HG02588 (cell line): ENCODE data around the gene OR2T34.
A peak's percentile ranks its signal among the peaks of the same experiment; 100 is the strongest.
"Not testable (repeated sequence)": the region's sequence is repeated elsewhere in the genome, so short reads cannot be mapped to it uniquely, and the experiment has no call there.

ENCODE experiments used
- ATAC-seq: cut with Tn5 transposase; IDR thresholded peaks from one replicate; pipeline ENCODE4 v1.9.1; 2021; ENCODE audit warnings: mild to moderate bottlenecking, moderate library complexity; ENCODE audit not compliant: unreplicated experiment

OR2T34 gene, protein sequence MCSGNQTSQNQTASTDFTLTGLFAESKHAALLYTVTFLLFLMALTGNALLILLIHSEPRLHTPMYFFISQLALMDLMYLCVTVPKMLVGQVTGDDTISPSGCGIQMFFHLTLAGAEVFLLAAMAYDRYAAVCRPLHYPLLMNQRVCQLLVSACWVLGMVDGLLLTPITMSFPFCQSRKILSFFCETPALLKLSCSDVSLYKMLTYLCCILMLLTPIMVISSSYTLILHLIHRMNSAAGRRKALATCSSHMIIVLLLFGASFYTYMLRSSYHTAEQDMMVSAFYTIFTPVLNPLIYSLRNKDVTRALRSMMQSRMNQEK

DNA sequence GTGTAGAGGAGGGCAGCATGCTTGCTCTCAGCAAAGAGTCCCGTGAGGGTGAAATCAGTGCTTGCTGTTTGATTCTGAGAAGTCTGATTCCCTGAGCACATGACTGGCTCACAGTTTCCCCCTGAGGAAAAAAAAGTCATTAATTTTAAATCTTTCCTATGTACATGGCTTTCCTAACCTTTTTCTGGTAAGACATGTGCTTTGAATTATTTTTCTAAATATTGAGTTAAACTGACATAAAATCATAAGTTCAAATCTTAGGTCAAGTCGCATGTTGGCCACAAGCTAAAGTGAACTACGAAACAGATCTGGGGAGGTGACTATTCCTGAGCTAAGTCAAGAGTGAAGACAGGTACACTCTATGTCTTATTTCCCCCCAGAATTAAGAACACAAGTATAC lies at the start of gene OR2T34:
TSS of gene OR2T34 (minus strand) at position 101 of the 400 bp plus-strand sequence. CDS start at position 101, 0 bp downstream.
- not testable (repeated sequence) for ATAC-seq

- ATAC-seq: peak; percentile 91
Observed at GRCh38 chr1:248622570-248623001, 48.0 kb upstream of the OR2T34 start.

DNA sequence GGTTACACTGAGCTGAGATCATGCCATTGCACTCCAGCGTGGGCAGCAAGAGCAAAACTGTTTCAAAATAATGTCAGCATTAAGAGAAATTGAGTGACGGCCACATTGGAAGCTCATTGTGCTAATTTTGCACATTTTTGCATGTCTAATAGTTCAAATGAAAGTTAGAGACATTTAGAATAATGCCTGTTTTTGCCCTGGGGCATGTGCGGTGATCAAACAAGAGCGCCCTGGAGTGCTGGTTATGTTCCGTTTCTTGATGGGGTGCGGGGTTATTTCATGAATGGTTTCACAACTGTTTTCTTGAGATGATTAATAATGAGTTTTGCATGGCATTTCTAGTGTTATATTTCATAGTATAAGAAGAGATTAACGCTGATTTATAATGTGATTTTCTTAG lies 47.2 kb upstream of the OR2T34 start:
- ATAC-seq: no peak

GRCh38 chr1:248618878-248619277 lies 44.3 kb upstream of the OR2T34 start:
- no peak for ATAC-seq

- no peak for ATAC-seq
Observed at GRCh38 chr1:248618119-248618518, 43.6 kb upstream of the OR2T34 start.

DNA sequence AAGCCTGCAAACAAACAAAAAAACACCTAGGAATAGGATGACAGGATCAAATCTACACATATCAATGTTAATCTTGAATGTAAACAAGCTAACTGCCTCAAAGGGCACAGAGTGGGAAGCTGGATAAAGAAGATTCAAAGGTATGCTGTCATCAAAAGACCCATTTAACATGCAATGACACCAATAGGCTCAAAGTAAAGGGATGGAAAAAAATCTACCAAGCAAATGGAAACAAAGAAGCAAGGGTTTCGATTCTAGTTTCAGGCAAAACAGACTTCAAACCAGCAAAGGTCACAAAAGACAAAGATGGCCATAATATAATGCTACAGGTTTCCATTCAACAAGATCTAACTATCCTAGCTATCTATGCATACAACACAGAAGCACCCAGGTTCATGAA lies 39.2 kb upstream of the OR2T34 start:
- no peak for ATAC-seq

DNA sequence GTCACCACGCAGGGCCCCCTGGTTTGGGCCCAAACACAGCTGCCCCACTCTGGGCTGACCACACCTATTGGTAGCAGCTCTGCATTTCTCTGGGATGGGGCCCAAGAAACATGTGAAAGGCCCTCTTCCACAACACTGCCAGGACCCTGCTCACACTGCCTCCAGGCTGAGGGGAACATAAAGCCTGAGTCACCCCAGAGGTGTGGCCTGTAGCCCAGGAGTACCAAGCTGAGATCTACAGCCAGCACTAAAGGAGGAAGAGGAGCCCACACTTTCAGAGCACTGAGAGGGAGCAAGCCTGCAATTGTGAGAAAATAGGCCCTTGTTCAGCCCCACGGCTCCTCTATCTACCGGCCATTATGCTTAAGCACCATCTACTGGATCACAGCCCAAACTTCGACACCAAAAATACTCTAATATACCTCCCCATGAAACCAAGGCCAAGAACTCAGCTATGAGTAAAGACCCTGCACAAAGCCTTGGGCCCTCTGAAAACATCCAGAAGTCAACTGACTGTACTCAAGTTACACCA lies 37.4 kb upstream of the OR2T34 start:
- no peak for ATAC-seq

DNA sequence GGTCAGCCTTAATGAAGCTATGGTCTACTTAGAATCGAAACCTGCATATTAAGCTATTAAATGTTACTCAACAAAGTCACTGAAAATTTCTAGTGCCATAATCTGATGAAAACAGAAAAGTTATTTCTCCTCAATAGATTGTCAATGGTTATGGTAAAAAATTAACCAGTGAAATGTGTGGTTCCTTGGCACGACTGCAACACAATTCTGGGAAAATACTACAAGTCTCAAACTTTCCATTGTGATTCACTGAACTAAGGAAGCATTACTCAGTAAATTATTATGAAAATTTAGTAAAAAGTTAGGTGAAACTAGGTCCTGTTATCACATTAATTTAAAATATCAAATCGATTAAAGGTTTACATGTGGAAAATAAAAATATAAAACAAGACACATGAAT lies 35.7 kb upstream of the OR2T34 start:
- ATAC-seq: no peak

DNA sequence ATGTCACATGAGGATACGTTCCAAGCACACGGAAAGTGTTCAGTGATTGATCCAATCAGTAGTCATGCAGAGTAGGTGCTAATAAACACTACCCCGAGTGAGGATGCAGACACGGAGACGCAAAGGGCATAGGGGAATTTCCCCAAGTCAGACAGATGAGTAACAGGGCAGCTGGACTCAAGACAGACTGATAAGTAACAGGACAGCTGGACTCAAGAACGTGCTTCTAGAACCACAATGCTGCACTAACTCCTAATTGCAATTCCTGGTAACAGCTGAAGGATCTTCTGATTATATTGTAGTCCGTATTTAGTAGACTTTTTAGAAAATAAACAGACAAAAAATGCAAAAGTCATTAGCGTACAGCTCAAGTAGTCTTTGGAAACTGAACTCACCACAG lies 24.8 kb upstream of the OR2T34 start:
- no peak for ATAC-seq

DNA sequence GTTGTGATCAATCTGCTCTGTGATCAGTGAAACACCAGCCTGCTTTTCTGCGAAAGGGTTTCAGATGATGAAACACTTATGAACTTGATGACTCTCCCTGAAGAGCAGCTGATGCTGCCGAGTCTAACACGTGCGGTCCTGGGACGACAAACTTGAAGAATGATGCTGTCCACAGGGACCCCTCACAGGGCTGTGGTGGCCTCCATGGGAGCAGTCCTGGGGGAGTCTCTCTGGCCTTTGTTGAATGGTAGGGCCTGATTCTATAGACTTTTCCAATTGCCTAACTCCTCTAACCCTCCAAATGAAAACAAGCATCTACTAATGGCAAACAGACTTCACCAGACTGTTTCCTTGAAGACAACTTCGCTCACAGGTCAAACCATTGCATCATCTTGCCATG lies 23.0 kb upstream of the OR2T34 start, which contains the start of gene OR2T10:
TSS of gene OR2T10 (minus strand) at position 112 of the 400 bp plus-strand sequence. CDS start 3,932 bp downstream, outside the sequence.
- no peak for ATAC-seq

GRCh38 chr1:248596615-248597014 lies 22.1 kb upstream of the OR2T34 start:
- ATAC-seq: no peak

GRCh38 chr1:248593226-248593625 lies 18.7 kb upstream of the OR2T34 start:
- no peak for ATAC-seq

DNA sequence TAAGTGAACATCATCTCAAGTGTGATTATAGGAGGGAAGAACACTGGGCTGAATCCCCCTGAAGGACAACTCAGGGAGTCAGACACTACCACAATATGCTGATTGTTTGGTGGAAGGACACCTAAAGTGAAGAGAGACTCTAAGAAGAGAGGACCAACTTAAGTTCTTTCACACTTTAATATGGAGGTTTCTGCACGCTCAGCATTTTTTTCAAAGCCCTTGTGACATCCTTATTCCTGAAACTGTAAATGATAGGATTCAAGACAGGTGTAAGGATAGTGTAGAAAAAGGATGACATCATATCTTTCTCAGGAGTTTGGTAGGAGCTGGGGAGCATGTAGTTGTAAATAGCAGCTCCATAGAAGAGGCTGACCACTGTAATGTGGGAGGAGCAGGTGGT lies 18.1 kb upstream of the OR2T34 start:
- no peak for ATAC-seq

DNA sequence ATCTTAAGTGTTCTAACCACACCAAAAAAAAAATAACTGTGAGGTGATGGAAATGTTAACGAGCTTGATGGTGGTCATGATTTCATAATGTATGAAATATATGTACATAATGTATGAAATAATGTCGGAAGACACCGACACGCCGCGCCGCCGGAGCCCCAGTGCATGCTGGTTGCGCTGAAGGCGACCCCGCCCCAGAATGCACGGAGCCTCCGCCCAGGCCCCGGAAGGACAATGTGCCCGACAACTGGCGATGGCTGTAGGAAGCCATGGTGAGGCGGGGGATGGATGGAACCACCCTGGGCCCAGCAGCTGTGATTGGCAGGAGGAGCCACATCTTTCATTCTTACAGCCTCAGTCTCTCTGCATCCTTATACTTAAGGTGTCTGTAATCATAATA lies 15.5 kb upstream of the OR2T34 start:
- ATAC-seq: no peak

DNA sequence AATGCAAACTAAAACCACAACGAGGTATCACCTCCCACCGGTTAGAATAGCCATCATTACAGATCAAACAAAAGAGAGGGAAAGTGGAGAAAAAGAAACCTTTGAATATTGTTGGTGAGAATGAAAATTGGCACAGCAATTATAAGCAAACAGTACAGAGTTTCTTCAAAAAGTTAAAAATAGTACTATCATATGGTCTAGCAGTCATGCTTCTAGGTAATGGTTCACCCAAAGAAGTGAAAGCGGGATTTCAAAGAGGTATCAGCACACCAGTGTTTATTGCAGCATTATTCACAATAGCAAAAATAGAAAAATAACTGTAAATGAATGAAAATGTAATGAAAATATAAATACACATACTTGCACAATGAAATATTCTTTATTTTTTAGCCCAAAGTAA lies 14.8 kb upstream of the OR2T34 start:
- no peak for ATAC-seq

GRCh38 chr1:248585266-248585665 lies 10.7 kb upstream of the OR2T34 start:
- no peak for ATAC-seq

DNA sequence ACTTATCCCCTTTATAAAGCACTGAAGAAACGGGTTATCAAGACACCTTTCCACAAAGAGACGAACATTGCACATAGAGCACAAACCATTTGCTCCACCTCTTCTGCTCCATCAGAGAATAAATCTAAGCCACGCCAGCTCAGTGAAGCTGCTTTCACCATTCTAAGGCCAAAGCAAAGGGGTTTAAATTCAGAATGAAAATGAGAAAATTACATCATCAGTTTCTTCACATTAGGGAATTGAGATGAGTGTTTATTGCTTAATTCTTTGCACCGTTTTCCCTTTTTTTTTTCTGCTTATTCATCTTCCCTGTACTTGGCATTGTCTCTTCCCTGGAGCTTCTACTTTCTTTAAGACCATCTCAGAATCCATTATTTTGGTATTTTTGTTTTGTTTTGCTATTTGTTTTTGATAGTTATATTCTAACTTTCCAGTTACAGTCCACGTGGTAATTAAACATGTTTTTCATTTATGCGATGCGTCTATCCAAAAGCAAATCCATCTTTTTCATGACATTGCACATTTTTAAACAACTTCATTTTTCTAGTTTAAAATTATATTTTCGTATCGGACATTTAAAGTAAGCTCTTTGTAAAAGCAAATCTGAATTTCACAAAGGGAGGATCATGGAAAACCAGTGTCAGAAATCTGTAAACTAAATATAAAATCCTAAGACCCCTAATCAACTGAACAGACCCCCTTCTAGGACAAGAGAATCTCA lies 1.9 kb upstream of the OR2T34 start:
- ATAC-seq: no peak

DNA sequence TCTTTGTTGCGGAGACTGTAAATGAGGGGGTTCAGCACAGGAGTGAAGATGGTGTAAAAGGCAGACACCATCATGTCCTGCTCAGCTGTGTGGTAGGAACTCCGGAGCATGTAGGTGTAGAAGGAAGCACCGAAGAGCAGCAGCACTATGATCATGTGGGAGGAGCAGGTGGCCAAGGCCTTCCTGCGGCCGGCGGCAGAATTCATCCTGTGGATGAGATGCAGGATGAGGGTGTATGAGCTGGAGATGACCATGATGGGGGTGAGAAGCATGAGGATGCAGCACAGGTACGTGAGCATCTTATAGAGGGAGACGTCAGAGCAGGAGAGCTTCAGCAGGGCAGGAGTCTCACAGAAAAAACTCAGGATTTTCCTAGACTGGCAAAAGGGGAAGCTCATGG lies 701 bp downstream of the OR2T34 start:
- not testable (repeated sequence) for ATAC-seq

- ATAC-seq: peak; percentile 57
Observed at GRCh38 chr1:248572049-248572448, 2.5 kb downstream of the OR2T34 start.

GRCh38 chr1:248570811-248571210 lies 3.7 kb downstream of the OR2T34 start:
- not testable (repeated sequence) for ATAC-seq

DNA sequence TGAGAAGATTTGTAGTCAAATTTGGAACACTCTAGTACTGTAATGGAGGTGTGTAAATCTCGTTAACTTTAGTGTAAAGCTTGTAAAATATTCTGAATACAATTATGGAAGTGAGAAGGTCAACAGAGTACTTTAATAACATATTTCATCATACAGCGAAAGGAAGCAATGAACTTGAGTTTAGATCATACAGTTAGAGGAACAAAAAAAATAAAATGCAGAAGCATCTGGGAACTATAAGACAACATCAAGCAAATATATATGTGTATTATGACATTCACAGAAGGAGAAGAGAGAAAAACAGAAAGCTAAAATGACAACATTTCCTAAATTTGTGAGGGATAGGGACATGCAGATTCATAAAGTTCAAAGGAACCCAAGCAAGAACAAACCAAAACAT lies 5.5 kb downstream of the OR2T34 start:
- not testable (repeated sequence) for ATAC-seq
